C4-2B (cell line): Measurements from ENCODE around the gene BTBD9.

Source experiments
- H3K27ac ChIP-seq: fragments of 450-650 bp; 2 replicates; pipeline ENCODE4 v1.5.1; 2017
- CTCF ChIP-seq: fragments of 450-650 bp; conservative IDR thresholded peaks from 2 replicates; pipeline ENCODE4 v1.5.1; 2017; ENCODE audit warnings: mild to moderate bottlenecking
- ZFX ChIP-seq: fragments of 450-650 bp; IDR thresholded peaks from 2 replicates; pipeline ENCODE4 v1.6.1; 2017

BTBD9 gene

GRCh38 chr6:38528196-38528965, 111.3 kb downstream of the BTBD9 start:
- TF ChIP-seq ZFX, result no peak
- no peak for TF ChIP-seq CTCF
- H3K27ac ChIP-seq, result no peak overlapping the region

GRCh38 chr6:38527371-38527770, 112.4 kb downstream of the BTBD9 start:
- TF ChIP-seq ZFX (no peak), CTCF (no peak)
- H3K27ac ChIP-seq, result no peak overlapping the region

GRCh38 chr6:38525888-38526287, 113.8 kb downstream of the BTBD9 start:
- no peak for TF ChIP-seq CTCF
- TF ChIP-seq ZFX, result no peak
- H3K27ac ChIP-seq, result no peak overlapping the region

GRCh38 chr6:38524436-38525145, 115.1 kb downstream of the BTBD9 start:
- no peak overlapping the region for H3K27ac ChIP-seq
- TF ChIP-seq ZFX (no peak), CTCF (no peak)

GRCh38 chr6:38522322-38522721, 117.4 kb downstream of the BTBD9 start:
- TF ChIP-seq ZFX (no peak), CTCF (no peak)
- no peak overlapping the region for H3K27ac ChIP-seq

GRCh38 chr6:38518511-38519304, 121.0 kb downstream of the BTBD9 start:
- no peak for TF ChIP-seq ZFX
- no peak for TF ChIP-seq CTCF
- no peak overlapping the region for H3K27ac ChIP-seq

GRCh38 chr6:38517005-38517404, 122.7 kb downstream of the BTBD9 start:
- TF ChIP-seq CTCF, result no peak
- TF ChIP-seq ZFX, result no peak
- no peak overlapping the region for H3K27ac ChIP-seq
